ENCODE measurements around the gene EDDM3A.
"Not testable (repeated sequence)": the region's sequence is repeated elsewhere in the genome, so short reads cannot be mapped to it uniquely, and the experiment has no call there.

Gene EDDM3A

DNA sequence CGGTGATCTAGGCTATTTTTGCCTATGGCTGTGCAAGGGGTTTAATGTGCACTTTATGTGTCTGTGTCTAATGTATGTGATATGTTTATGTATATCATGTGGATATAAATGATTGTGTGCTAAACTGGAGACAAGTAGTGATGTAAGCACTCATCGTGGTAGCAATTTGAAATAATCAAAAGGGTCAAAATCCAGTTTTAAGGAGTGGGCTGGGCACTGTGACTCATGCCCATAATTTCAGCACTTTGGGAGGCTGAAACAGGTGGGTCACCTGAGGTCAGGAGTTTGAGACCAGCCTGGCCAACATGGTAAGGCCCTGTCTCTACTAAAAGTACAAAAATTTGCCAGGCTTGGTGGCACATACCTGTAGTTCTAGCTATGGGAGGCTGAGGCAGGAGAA lies 2.8 kb downstream of the EDDM3A start:
- H3K4me3 ChIP-seq (ENCODE audit: low read depth, low read length): no peak overlapping the region
- DNase-seq (ENCODE audit: low read depth): no peak
- TF ChIP-seq, protein P1, sequence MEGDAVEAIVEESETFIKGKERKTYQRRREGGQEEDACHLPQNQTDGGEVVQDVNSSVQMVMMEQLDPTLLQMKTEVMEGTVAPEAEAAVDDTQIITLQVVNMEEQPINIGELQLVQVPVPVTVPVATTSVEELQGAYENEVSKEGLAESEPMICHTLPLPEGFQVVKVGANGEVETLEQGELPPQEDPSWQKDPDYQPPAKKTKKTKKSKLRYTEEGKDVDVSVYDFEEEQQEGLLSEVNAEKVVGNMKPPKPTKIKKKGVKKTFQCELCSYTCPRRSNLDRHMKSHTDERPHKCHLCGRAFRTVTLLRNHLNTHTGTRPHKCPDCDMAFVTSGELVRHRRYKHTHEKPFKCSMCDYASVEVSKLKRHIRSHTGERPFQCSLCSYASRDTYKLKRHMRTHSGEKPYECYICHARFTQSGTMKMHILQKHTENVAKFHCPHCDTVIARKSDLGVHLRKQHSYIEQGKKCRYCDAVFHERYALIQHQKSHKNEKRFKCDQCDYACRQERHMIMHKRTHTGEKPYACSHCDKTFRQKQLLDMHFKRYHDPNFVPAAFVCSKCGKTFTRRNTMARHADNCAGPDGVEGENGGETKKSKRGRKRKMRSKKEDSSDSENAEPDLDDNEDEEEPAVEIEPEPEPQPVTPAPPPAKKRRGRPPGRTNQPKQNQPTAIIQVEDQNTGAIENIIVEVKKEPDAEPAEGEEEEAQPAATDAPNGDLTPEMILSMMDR (conservative IDR thresholded peaks at IDR 0.05; ENCODE audit: low read depth, low read length): no peak

DNA sequence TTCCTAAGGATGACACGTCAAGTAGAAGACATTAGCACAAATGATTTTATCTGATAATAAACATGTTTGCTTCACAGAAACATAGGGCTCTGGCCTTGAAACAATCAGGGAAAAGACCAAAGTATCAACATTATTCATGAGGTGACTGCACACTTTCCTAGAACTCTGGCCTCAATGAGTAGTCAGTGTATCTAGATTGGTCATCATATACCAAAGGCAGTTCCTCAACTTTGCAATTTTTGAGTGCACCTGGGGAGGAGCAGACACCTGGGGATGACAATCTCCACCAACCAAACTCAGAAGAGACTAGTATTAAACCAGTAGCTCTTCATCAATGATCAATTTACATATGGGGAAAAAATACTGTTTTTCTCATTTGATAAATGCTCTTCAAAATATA lies 4.5 kb downstream of the EDDM3A start:
- no peak overlapping the region for H3K4me3 ChIP-seq (ENCODE audit: low read depth, low read length)
- DNase-seq (ENCODE audit: low read depth): no peak
- TF ChIP-seq, protein P1 (conservative IDR thresholded peaks at IDR 0.05; ENCODE audit: low read depth, low read length): no peak

DNA sequence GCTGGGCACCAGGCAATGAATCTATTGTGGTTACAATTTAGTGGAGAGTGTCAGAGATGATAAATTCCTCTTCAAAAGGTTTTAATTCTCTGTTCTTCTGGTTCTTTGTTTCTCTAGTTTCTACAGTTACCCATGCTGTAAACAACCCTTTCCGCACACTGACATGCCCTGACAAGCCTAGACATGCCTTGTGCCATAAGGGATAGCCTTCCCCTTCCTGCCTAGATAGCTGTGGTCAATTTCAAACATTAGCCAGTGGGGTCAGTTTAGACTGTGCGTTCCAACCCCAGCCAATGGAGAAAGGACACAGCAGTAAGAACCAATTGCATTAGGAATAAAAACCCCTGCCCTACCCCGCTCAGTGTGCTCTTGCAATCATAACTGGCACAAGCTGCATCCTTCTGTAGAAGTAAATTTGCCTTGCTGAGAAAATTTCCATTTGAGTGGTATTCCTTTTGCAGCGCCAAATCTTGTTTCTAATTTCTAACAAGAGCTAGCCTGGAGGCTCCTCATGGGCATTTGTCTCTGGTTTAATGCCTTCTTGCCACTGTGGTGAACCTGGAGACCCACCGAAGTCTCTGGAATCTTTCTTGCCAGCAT lies 6.4 kb downstream of the EDDM3A start:
- no peak for DNase-seq (ENCODE audit: low read depth)
- H3K4me3 ChIP-seq (ENCODE audit: low read depth, low read length): no peak overlapping the region
- TF ChIP-seq, protein P1 (conservative IDR thresholded peaks at IDR 0.05; ENCODE audit: low read depth, low read length): no peak

DNA sequence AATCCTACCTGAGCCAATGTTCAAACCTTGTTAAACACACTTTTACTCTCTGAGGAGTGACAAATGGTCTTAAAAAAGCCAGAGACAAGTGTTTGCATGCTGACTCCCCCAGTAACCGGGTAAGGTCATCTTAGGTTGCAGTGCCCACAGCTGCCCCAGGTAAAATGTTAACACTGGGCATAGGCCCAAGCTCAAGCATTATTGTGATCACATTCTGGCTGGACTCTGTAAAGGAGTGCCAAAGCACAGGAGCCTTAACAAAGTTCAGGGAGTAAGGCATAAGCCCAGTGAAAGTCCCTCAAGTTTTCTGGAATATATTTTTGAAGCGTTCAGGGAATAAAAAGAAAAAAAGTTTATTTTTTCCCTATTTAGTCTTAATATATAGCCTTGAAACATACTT lies 8.6 kb downstream of the EDDM3A start:
- no peak for DNase-seq (ENCODE audit: low read depth)
- H3K4me3 ChIP-seq (ENCODE audit: low read depth, low read length): no peak overlapping the region
- TF ChIP-seq, protein P1 (conservative IDR thresholded peaks at IDR 0.05; ENCODE audit: low read depth, low read length): no peak

DNA sequence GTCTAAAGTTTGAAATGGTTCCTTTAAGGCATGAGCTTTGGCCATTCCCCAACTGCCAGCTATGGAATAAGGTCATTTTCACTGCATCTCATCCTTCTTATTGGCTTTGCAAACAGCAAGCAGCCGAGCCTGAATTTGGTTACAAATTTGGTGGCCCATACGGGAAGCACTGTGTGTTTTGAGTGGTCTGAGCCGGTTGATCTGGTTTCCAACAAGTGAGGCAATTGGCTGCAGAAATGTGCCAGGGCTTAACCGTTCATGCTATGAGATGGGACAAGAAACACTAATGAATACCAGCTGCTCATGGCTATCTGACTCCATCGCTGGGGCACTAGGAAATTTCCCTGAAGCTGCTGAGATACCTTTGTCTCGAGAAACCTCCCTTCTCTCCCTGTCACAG lies 9.3 kb downstream of the EDDM3A start:
- DNase-seq (ENCODE audit: low read depth): no peak
- TF ChIP-seq, protein P1 (conservative IDR thresholded peaks at IDR 0.05; ENCODE audit: low read depth, low read length): no peak

DNA sequence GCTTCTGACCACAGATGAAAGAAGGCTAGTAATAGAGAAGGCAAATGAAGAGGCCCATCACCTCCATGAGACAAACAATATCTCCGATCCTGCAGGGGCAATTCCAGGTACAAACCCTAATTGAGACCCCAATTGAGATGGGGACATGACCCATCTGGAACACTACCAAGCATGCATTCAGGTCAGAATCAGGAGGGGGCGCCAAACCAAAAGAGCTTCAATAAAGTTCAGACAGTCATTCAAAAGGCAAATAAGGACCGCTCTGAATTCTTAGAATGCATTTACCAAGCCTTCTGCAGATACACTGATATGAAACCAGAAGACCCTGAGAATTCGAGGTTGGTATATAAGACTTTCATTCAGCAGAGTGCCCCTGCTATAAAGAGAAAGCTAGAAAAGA lies 12.3 kb downstream of the EDDM3A start:
- DNase-seq (ENCODE audit: low read depth): no peak
- H3K4me3 ChIP-seq (ENCODE audit: low read depth, low read length): no peak overlapping the region
- TF ChIP-seq, protein P1 (conservative IDR thresholded peaks at IDR 0.05; ENCODE audit: low read depth, low read length): no peak

More for the DNA sequence above, 9.3 kb downstream of the EDDM3A start:
- H3K4me3 ChIP-seq (ENCODE audit: low read depth, low read length): no peak overlapping the region

DNA sequence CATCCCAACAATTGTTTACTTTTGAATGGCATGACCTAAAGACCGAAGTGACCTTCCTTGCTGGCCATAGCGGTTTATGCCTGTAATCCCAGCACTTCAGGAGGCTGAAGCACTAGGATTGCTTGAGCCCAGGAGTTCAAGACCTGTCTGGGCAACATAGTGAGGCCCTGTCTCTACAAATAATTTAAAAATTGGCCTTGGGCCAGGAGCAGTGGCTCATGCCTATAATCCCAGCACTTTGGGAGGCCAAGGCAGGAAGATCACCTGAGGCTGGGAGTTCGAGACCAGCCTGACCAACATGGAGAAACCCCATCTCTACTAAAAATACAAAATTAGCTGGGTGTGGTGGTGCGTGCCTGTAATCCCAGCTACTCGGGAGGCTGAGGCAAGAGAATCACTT lies 13.8 kb downstream of the EDDM3A start:
- DNase-seq (ENCODE audit: low read depth); H3K4me3 ChIP-seq (ENCODE audit: low read depth, low read length): not testable (repeated sequence)

Data from choroid plexus epithelial cell (primary cell).